Psoas muscle (tissue), 8 donors: ENCODE measurements around the gene GAPVD1. TPM values are rescaled to one million over a fixed set of nuclear protein-coding genes. Genes with fewer than 3 reads are reported as not detected.
A peak's percentile ranks its signal among the peaks of the same experiment; 100 is the strongest.
"Not testable (repeated sequence)": the region's sequence is repeated elsewhere in the genome, so short reads cannot be mapped to it uniquely, and the experiment has no call there.

ENCODE experiments used
- ATAC-seq, 4 donors: fragments of 200-7000 bp; cut with Tn5 transposase; one replicate each; pipeline ENCODE4 v1.9.1; 2020; ENCODE audit warnings: moderate library complexity in 3 of 4, mild to moderate bottlenecking in 2 of 4
- DNase-seq, 2 donors: peaks; one replicate each; pipeline ENCODE4 v3.0.0-alpha.2; 2020
- H3K27ac ChIP-seq: fragments of 200-600 bp; one replicate; pipeline ENCODE4 v1.8.0; 2022
- H3K27me3 ChIP-seq, 3 donors: fragments of 200-600 bp in 1 of 3; one replicate each; pipeline versions ENCODE4 v1.6.1 to v1.8.0; 2013 to 2022; ENCODE audit warnings: low read length in 2 of 3, mild to moderate bottlenecking in 2 of 3, moderate library complexity in 1 of 3; ENCODE audit not compliant: insufficient read depth in 3 of 3
- H3K36me3 ChIP-seq, 2 donors: fragments of 200-600 bp in 1 of 2; one replicate each; pipeline versions ENCODE4 v1.6.1 to v1.8.0; 2013 to 2022; ENCODE audit warnings: low read depth in 1 of 2, mild to moderate bottlenecking in 1 of 2, moderate library complexity in 1 of 2; ENCODE audit not compliant: insufficient read depth in 1 of 2
- H3K4me1 ChIP-seq: fragments of 200-600 bp; one replicate; pipeline ENCODE4 v1.8.0; 2022
- H3K4me3 ChIP-seq: fragments of 200-600 bp; one replicate; pipeline ENCODE4 v1.8.0; 2022; ENCODE audit warnings: mild to moderate bottlenecking
- H3K9me3 ChIP-seq: fragments of 200-600 bp; one replicate; pipeline ENCODE4 v1.8.0; 2022
- CTCF ChIP-seq: fragments of 200-600 bp; IDR thresholded peaks from one replicate; pipeline ENCODE4 v1.8.0; 2022; ENCODE audit warnings: antibody characterized with exemption
- WGBS, 3 donors: extraction: QIAGEN DNeasy Blood & Tissue Kit; methylation state at CpG; one replicate each; pipeline versions ENCODE4 v1.1.6 to v1.1.7; 2013; 5-methylcytosine and 5-hydroxymethylcytosine counted together
- intact Hi-C, 2 donors: fragments of 100-400 bp; cut with DNase I; formaldehyde crosslinking; loops; one replicate each; pipeline versions ENCODE4 v1.11.0 to v1.14.2; 2022
- polyA plus RNA-seq, 3 donors: library from polyadenylated mRNA; stranded (reverse); fragments of 200-250 nt; gene quantifications; one replicate each; pipeline ENCODE4 v1.2.3, GENCODE V29; 2013
- total RNA-seq, 4 donors: library from RNA; stranded (reverse); fragmentation: NEBNext Ultra II Directional in 2 of 4; extraction: Animal tissue kit (Norgen Biotek cat#: 25700) in 2 of 4; gene quantifications; one replicate each; pipeline versions ENCODE4 v1.2.1 to v1.2.4, GENCODE V29; 2021 to 2023
- donor health status: healthy with polysubstance abuse.
- donor health status: DM: no; HTN: no; CAD: no; lungs with moderate emphysema.
- donor health status: Bipolar disorder and iron deficiency.
- donor health status: healthy.
- donor health status: DM: yes; HTN: yes; CAD: no.
- donor health status: DM: no; HTN: no; CAD: no.
- donor health status: DM: no; HTN: no; CAD: no.
- donor health status: DM: yes; HTN: yes; CAD: no.

GAPVD1 gene
- total and polyA plus RNA-seq, 7 donors, result 9.7 to 49.3 (median 33.0) TPM

DNA sequence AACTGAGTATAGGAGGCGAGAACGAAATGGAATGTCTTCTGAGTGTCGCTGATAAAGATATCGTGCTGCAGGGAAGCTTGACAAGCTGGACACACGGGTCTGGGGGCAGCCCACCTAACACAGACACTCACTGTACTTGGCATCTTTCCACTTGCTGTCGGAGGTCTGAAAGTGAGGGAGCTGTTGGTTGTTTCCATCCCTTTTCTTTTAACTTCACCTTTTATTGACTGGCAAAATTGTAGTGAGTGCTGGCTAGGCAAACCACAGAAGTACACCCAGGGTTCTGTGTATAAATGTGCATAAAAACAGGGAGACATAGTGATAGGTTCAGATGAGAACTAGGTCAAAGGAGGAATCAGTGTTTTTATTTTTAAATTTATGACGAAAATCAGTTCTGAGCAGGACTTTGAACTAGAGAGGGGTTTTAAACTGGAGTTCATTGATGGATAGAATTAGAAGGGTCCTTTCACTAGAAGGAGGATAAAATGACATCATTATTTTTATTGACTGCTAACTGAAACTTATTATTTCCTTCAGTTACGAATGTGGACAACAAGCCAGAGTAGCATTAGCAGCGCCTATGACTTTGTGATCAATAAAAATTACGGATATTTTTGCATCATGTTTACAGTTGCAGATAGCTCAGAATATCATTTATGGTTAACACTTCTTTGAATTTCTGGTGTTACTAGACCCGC is 817 bp downstream of the GAPVD1 start:
- Histone ChIP-seq H3K36me3 (peaks cover 4 to 33% of the 10 kb centered on the region in 2 donors), H3K27ac (peak overlapping the region; percentile 95), H3K4me1 (peaks cover 25% of the 10 kb centered on the region), H3K9me3 (no peaks in the 10 kb centered on the region), H3K27me3 (no peaks in the 10 kb centered on the region), H3K4me3 (peak overlapping the region; percentile 99)
- ATAC-seq (peak in 1 of 4 donors; percentile 3), DNase-seq (no peak)
- intact Hi-C loops, result no loop called here
- TF ChIP-seq CTCF, result no peak
- 20 to 26% (median 23%) methylated on average over 11 of the region's 11 CpGs for WGBS, 3 donors

GRCh38 chr9:125264068-125264467 is 2.4 kb downstream of the GAPVD1 start:
- 78 to 79% (median 78%) methylated on average over 7 of the region's 7 CpGs for WGBS, 3 donors
- H3K27me3 ChIP-seq, DNase-seq, H3K9me3 ChIP-seq, ATAC-seq, H3K4me3 ChIP-seq, intact Hi-C loops: not testable (repeated sequence)
- Histone ChIP-seq H3K4me1 (peaks cover 28% of the 10 kb centered on the region), H3K27ac (peak overlapping the region; percentile 55), H3K36me3 (peaks cover 4 to 38% of the 10 kb centered on the region in 2 donors)

GRCh38 chr9:125268394-125269013 is 6.9 kb downstream of the GAPVD1 start:
- Histone ChIP-seq H3K4me1 (peaks cover 20% of the 10 kb centered on the region), H3K27ac (no peak overlapping the region), H3K27me3 (no peaks in the 10 kb centered on the region), H3K4me3 (no peak overlapping the region), H3K36me3 (peaks cover 4 to 41% of the 10 kb centered on the region in 2 donors), H3K9me3 (no peaks in the 10 kb centered on the region)
- 65 to 84% (median 71%) methylated on average over 6 of the region's 6 CpGs for WGBS, 3 donors
- DNase-seq (no peak), ATAC-seq (no peak)
- intact Hi-C loops, result no loop called here
- TF ChIP-seq CTCF, result no peak

GRCh38 chr9:125269014-125269397 is 7.4 kb downstream of the GAPVD1 start:
- DNase-seq (no peak), ATAC-seq (no peak)
- Histone ChIP-seq H3K27ac (no peak overlapping the region), H3K9me3 (no peaks in the 10 kb centered on the region), H3K27me3 (no peaks in the 10 kb centered on the region), H3K36me3 (peaks cover 4 to 36% of the 10 kb centered on the region in 2 donors), H3K4me1 (peaks cover 15% of the 10 kb centered on the region), H3K4me3 (no peak overlapping the region)
- WGBS, 3 donors, result 83 to 96% (median 95%) methylated on average over 1 of the region's 1 CpG
- intact Hi-C loops, result no loop called here
- no peak for TF ChIP-seq CTCF

DNA sequence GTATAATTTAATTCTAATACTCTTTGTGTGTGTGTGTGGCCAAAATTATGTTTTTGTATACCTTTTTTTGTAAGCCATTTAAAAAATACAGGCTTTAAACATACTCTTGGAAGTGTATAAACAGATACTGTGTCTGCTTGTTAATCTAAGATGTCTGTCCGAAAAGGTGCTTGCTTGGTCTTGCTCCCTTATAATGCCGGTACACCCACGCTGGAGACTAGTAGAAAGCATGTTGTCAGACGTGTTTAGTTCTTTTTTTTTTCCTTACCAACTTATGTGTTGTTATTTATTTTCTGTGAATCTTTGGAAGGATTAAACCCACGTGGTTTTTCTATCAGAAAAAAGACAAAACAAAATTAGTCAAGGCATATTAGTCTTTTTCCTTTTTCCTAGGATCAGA is 9.5 kb downstream of the GAPVD1 start:
- WGBS, 3 donors, result 74 to 86% (median 76%) methylated on average over 5 of the region's 5 CpGs
- intact Hi-C loops, result no loop called here
- H3K4me1 ChIP-seq, result peaks cover 15% of the 10 kb centered on the region

More for the DNA sequence above, 9.5 kb downstream of the GAPVD1 start:
- Histone ChIP-seq H3K27me3 (no peaks in the 10 kb centered on the region), H3K9me3 (no peaks in the 10 kb centered on the region), H3K4me3 (no peak overlapping the region), H3K27ac (no peak overlapping the region), H3K36me3 (peaks cover 4 to 21% of the 10 kb centered on the region in 2 donors)
- DNase-seq (no peak), ATAC-seq (no peak)
- TF ChIP-seq CTCF, result no peak
